ENCODE measurements around the gene EFCAB10.

The EFCAB10 gene

GRCh38 chr7:105581066-105581811, at the start of gene EFCAB10:
TSS of gene EFCAB10 (minus strand) at chr7:105581493. CDS start at chr7:105581463, 30 bp downstream.
- Histone ChIP-seq H3K9ac (no peak within 1 kb of the TSS), H3K27me3 (no peaks in the 10 kb centered on the region), H4K20me1 (no peaks in the 10 kb centered on the region), H3K27ac (no peak within 1 kb of the TSS), H3K4me3 (no peak within 1 kb of the TSS), H3K36me3 (no peaks in the 10 kb centered on the region), H3K4me2 (no peak within 1 kb of the TSS), H3K9me3 (peaks cover 43% of the 10 kb centered on the region), H3K4me1 (peaks cover 2% of the 10 kb centered on the region; the same call in 1 of the 2 replicates)
- no peak for TF ChIP-seq Cebpa-rat (IDR thresholded peaks at IDR 0.05)

DNA sequence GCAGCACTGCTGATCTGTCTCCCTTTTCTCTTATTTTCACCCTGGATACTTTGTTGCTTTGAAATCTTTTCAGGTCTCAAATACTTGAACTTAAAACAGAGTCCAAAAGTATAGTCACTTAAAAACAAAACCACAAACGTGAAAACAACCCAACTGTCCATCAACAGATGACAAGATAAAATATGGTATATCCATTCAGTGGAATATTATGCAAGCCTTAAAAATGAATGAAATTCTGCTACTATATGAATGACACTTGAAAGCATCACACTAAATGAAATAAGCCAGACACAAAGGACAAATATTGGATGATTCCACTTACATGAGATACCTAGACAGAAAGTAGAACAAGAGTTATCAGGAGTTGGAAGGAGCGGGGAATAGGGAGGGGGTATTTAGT, 44.7 kb upstream of the EFCAB10 start:
- TF ChIP-seq Cebpa-rat (IDR thresholded peaks at IDR 0.05) = no peak
- Histone ChIP-seq H3K27ac (no peak overlapping the region), H3K36me3 (peaks cover 45% of the 10 kb centered on the region), H3K4me3 (no peak overlapping the region), H3K4me1 (no peaks in the 10 kb centered on the region), H3K4me2 (no peak overlapping the region), H3K27me3 (no peaks in the 10 kb centered on the region), H3K9ac (no peak overlapping the region), H4K20me1 (no peaks in the 10 kb centered on the region), H3K9me3 (peaks cover 13% of the 10 kb centered on the region)

- peaks cover 47% of the 10 kb centered on the region for H3K36me3 ChIP-seq
- no peak overlapping the region for H3K9ac ChIP-seq
- H3K4me1 ChIP-seq = no peaks in the 10 kb centered on the region
- H3K27me3 ChIP-seq = no peaks in the 10 kb centered on the region
- no peak overlapping the region for H3K27ac ChIP-seq
- no peak for TF ChIP-seq Cebpa-rat (IDR thresholded peaks at IDR 0.05)
- H3K4me3 ChIP-seq = no peak overlapping the region
- no peaks in the 10 kb centered on the region for H4K20me1 ChIP-seq
- H3K4me2 ChIP-seq = no peak overlapping the region
- peaks cover 13% of the 10 kb centered on the region for H3K9me3 ChIP-seq
These were observed 42.6 kb upstream of the EFCAB10 start for GRCh38 chr7:105623906-105624305.

DNA sequence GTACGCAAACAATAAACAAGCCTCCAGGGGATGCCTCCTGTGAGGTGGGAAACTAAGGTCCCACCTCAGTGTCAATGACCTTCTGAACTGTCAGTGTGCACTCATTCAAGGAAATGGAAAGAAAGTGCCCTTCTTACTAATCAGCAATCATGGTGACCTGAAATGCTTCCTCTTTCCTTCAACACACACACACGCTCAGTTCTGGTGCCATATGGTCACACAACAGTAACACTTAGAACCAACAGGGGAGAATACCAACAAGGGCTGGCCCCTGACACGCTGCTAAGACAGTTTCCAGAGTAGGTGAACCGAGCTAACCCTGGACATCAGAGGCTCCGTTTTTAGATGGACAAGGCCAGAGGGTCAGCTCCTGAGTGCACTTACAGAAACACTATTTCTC, 42.1 kb upstream of the EFCAB10 start:
- no peak for TF ChIP-seq Cebpa-rat (IDR thresholded peaks at IDR 0.05)
- Histone ChIP-seq H3K4me3 (no peak overlapping the region), H4K20me1 (no peaks in the 10 kb centered on the region), H3K27ac (no peak overlapping the region), H3K9ac (no peak overlapping the region), H3K36me3 (peaks cover 50% of the 10 kb centered on the region), H3K4me2 (no peak overlapping the region), H3K4me1 (no peaks in the 10 kb centered on the region), H3K27me3 (no peaks in the 10 kb centered on the region), H3K9me3 (peaks cover 13% of the 10 kb centered on the region)

DNA sequence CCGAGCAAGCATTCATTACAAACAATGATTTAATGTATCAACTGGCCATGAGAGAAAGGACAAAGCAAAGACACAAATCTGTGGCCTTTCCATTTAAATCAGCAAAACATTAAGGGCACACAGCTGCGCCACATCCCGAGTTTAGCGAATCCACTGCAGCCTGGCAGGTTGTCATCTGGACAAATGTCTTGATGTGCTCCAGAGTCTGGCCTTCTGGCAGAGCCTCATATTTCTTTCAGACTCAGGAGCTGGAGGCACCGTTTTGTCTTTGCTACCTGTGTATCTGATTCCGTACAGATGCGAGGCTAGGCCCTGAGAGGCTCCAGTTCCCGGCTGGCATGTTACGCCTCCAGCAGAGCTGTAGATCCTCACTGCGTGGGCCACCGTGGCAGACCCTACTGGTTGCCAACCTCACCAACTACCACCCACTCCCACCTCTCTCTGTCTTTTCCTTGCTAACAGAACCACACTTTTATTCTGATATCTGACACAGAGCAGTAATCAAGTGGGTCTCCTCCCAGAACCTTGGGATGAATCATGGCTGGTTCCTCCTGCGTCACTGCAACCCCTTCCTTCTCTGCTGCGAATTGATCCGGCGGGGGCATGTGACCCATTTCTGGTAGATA, 40.9 kb upstream of the EFCAB10 start:
- H3K4me2 ChIP-seq = no peak overlapping the region
- H3K4me3 ChIP-seq = no peak overlapping the region
- no peak for TF ChIP-seq Cebpa-rat (IDR thresholded peaks at IDR 0.05)
- peaks cover 62% of the 10 kb centered on the region for H3K36me3 ChIP-seq
- no peak overlapping the region for H3K9ac ChIP-seq
- no peak overlapping the region for H3K27ac ChIP-seq
- peaks cover 13% of the 10 kb centered on the region for H3K9me3 ChIP-seq
- H4K20me1 ChIP-seq = no peaks in the 10 kb centered on the region
- H3K27me3 ChIP-seq = no peaks in the 10 kb centered on the region
- no peaks in the 10 kb centered on the region for H3K4me1 ChIP-seq

- Histone ChIP-seq H3K4me1 (no peaks in the 10 kb centered on the region), H3K4me3 (no peak overlapping the region), H3K9me3 (peaks cover 11% of the 10 kb centered on the region), H3K27ac (no peak overlapping the region), H3K27me3 (no peaks in the 10 kb centered on the region), H4K20me1 (no peaks in the 10 kb centered on the region), H3K9ac (no peak overlapping the region), H3K36me3 (peaks cover 62% of the 10 kb centered on the region), H3K4me2 (no peak overlapping the region)
- no peak for TF ChIP-seq Cebpa-rat (IDR thresholded peaks at IDR 0.05)
These were observed 40.3 kb upstream of the EFCAB10 start for GRCh38 chr7:105621617-105622016.

- Histone ChIP-seq H3K4me2 (no peak overlapping the region), H3K4me3 (no peak overlapping the region), H3K27me3 (no peaks in the 10 kb centered on the region), H3K4me1 (no peaks in the 10 kb centered on the region), H3K9me3 (peaks cover 7% of the 10 kb centered on the region), H4K20me1 (no peaks in the 10 kb centered on the region), H3K27ac (no peak overlapping the region), H3K9ac (no peak overlapping the region), H3K36me3 (peaks cover 57% of the 10 kb centered on the region)
- no peak for TF ChIP-seq Cebpa-rat (IDR thresholded peaks at IDR 0.05)
These were observed 39.9 kb upstream of the EFCAB10 start for GRCh38 chr7:105621176-105621575.

- H4K20me1 ChIP-seq = no peaks in the 10 kb centered on the region
- no peaks in the 10 kb centered on the region for H3K9me3 ChIP-seq
- H3K27ac ChIP-seq = no peak overlapping the region
- no peak overlapping the region for H3K4me2 ChIP-seq
- no peak for TF ChIP-seq Cebpa-rat (IDR thresholded peaks at IDR 0.05)
- H3K4me1 ChIP-seq = no peaks in the 10 kb centered on the region
- H3K27me3 ChIP-seq = no peaks in the 10 kb centered on the region
- no peak overlapping the region for H3K4me3 ChIP-seq
- H3K9ac ChIP-seq = no peak overlapping the region
- peaks cover 66% of the 10 kb centered on the region; the same call in 1 of the 2 replicates for H3K36me3 ChIP-seq
These were observed 38.3 kb upstream of the EFCAB10 start for GRCh38 chr7:105619590-105619989.

DNA sequence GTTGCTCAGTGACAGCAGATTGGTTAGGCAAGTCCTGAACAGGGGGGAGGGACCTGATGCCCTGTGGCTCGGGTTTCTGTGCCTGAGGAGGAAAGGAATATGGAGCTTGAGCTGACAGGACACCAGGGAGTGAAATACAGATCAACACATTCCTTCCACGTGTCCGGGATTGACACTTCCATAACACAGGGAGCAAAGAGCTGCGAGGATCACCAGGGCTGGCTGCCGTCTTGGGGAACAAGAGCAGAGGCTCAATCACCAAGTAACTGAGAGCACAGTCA, 36.7 kb upstream of the EFCAB10 start:
- Histone ChIP-seq H4K20me1 (no peaks in the 10 kb centered on the region), H3K27ac (no peak overlapping the region), H3K9ac (no peak overlapping the region), H3K9me3 (no peaks in the 10 kb centered on the region), H3K27me3 (no peaks in the 10 kb centered on the region), H3K4me2 (no peak overlapping the region), H3K4me3 (no peak overlapping the region), H3K36me3 (peaks cover 70% of the 10 kb centered on the region), H3K4me1 (no peaks in the 10 kb centered on the region)
- TF ChIP-seq Cebpa-rat (IDR thresholded peaks at IDR 0.05) = no peak

- H3K27ac ChIP-seq = no peak overlapping the region
- no peak for TF ChIP-seq Cebpa-rat (IDR thresholded peaks at IDR 0.05)
- no peak overlapping the region for H3K9ac ChIP-seq
- no peaks in the 10 kb centered on the region for H4K20me1 ChIP-seq
- no peaks in the 10 kb centered on the region for H3K4me1 ChIP-seq
- peaks cover 70% of the 10 kb centered on the region for H3K36me3 ChIP-seq
- no peaks in the 10 kb centered on the region for H3K9me3 ChIP-seq
- H3K4me3 ChIP-seq = no peak overlapping the region
- no peak overlapping the region for H3K4me2 ChIP-seq
- H3K27me3 ChIP-seq = no peaks in the 10 kb centered on the region
These were observed 36.2 kb upstream of the EFCAB10 start for GRCh38 chr7:105617280-105618015.

All from BLaER1 (cell line).